ENCODE measurements around the gene PTCH2. TPM values are rescaled to one million over a fixed set of nuclear protein-coding genes. Genes with fewer than 3 reads are reported as not detected.

PTCH2 gene
- total RNA-seq, 2 experiments from 2014 or later: 1.2 TPM

- H3K36me3 ChIP-seq (ENCODE audit: insufficient read depth, low read length): peaks cover 15% of the 10 kb centered on the region
- Mint-ChIP-seq H3K4me1 (ENCODE audit: low read depth) (no peaks in the 10 kb centered on the region), H3K9me3 (no peaks in the 10 kb centered on the region), H3K27me3 (no peaks in the 10 kb centered on the region), H3K27ac (no peak overlapping the region), H3K4me3 (no peak overlapping the region), H3K36me3 (ENCODE audit: low read depth) (peaks cover 62% of the 10 kb centered on the region)
- CTCF ChIA-PET: no interaction called here
- H3K27ac ChIP-seq (ENCODE audit: low read depth in 1 of 2, low read length in 2 of 2): no peak overlapping the region
- POLR2A ChIA-PET: interaction anchor here (1.0 kb wide), 1 partner anchor 35 kb away, joined by 3 read pairs; no protein-coding TSS in a partner anchor
- H3K27me3 ChIP-seq (ENCODE audit: control insufficient read depth in 1 of 2, insufficient read depth in 2 of 2, low read length in 2 of 2): no peaks in the 10 kb centered on the region
- intact Hi-C loops (cut with DNase I, micrococcal nuclease): no loop called here
- H3K4me3 ChIP-seq (ENCODE audit: low read length): no peak overlapping the region
- no peak for TF ChIP-seq CTCF (IDR thresholded peaks at IDR 0.05)
- H3K4me1 ChIP-seq (ENCODE audit: insufficient read depth, low read length): no peaks in the 10 kb centered on the region
- no peaks in the 10 kb centered on the region for H3K9me3 ChIP-seq (ENCODE audit: control insufficient read depth in 1 of 2, insufficient read depth in 1 of 2, low read length in 2 of 2)
- ATAC-seq (ENCODE audit: poor library complexity) (no peak), DNase-seq (no peak)
Measured at GRCh38 chr1:44853201-44853600, 10.1 kb upstream of the PTCH2 start.

GRCh38 chr1:44851308-44851707, 8.3 kb upstream of the PTCH2 start:
- Mint-ChIP-seq H3K27me3 (no peaks in the 10 kb centered on the region), H3K27ac (no peak overlapping the region), H3K4me1 (ENCODE audit: low read depth) (no peaks in the 10 kb centered on the region), H3K36me3 (ENCODE audit: low read depth) (peaks cover 49% of the 10 kb centered on the region), H3K4me3 (no peak overlapping the region), H3K9me3 (no peaks in the 10 kb centered on the region)
- intact Hi-C loops (cut with DNase I, micrococcal nuclease): no loop called here
- no peaks in the 10 kb centered on the region for H3K27me3 ChIP-seq (ENCODE audit: control insufficient read depth in 1 of 2, insufficient read depth in 2 of 2, low read length in 2 of 2)
- ATAC-seq (ENCODE audit: poor library complexity) (no peak), DNase-seq (no peak)
- CTCF ChIA-PET: no interaction called here
- TF ChIP-seq CTCF (IDR thresholded peaks at IDR 0.05): no peak
- H3K9me3 ChIP-seq (ENCODE audit: control insufficient read depth in 1 of 2, insufficient read depth in 1 of 2, low read length in 2 of 2): no peaks in the 10 kb centered on the region
- H3K36me3 ChIP-seq (ENCODE audit: insufficient read depth, low read length): peaks cover 13% of the 10 kb centered on the region
- POLR2A ChIA-PET: no interaction called here
- H3K4me1 ChIP-seq (ENCODE audit: insufficient read depth, low read length): no peaks in the 10 kb centered on the region
- no peak overlapping the region for H3K27ac ChIP-seq (ENCODE audit: low read depth in 1 of 2, low read length in 2 of 2)
- no peak overlapping the region for H3K4me3 ChIP-seq (ENCODE audit: low read length)

GRCh38 chr1:44849575-44850132, 6.6 kb upstream of the PTCH2 start:
- POLR2A ChIA-PET: interaction anchor here (0.8 kb wide), 1 partner anchor 30 kb away, joined by 4 read pairs; no protein-coding TSS in a partner anchor
- DNase-seq (no peak), ATAC-seq (ENCODE audit: poor library complexity) (no peak)
- intact Hi-C loops (cut with DNase I, micrococcal nuclease): no loop called here
- no peak overlapping the region for H3K27ac Mint-ChIP-seq
- CTCF ChIA-PET: no interaction called here
- no peaks in the 10 kb centered on the region for H3K4me1 ChIP-seq (ENCODE audit: insufficient read depth, low read length)
- no peaks in the 10 kb centered on the region for H3K4me1 Mint-ChIP-seq (ENCODE audit: low read depth)
- no peaks in the 10 kb centered on the region for H3K9me3 Mint-ChIP-seq
- H3K4me3 Mint-ChIP-seq: no peak overlapping the region
- no peak overlapping the region for H3K4me3 ChIP-seq (ENCODE audit: low read length)
- peaks cover 34% of the 10 kb centered on the region for H3K36me3 Mint-ChIP-seq (ENCODE audit: low read depth)
- H3K36me3 ChIP-seq (ENCODE audit: insufficient read depth, low read length): peaks cover 6% of the 10 kb centered on the region
- no peaks in the 10 kb centered on the region for H3K9me3 ChIP-seq (ENCODE audit: control insufficient read depth in 1 of 2, insufficient read depth in 1 of 2, low read length in 2 of 2)
- H3K27me3 Mint-ChIP-seq: peaks cover 2% of the 10 kb centered on the region
- TF ChIP-seq CTCF (IDR thresholded peaks at IDR 0.05): no peak
- no peak overlapping the region for H3K27ac ChIP-seq (ENCODE audit: low read depth in 1 of 2, low read length in 2 of 2)
- H3K27me3 ChIP-seq (ENCODE audit: control insufficient read depth in 1 of 2, insufficient read depth in 2 of 2, low read length in 2 of 2): no peaks in the 10 kb centered on the region
